ENCODE results near the gene PTPN7.

Gene PTPN7

GRCh38 chr1:202105571-202106339 lies 54.6 kb downstream of the PTPN7 start:
- DNase-seq, result no peak

GRCh38 chr1:202104073-202104472 lies 56.3 kb downstream of the PTPN7 start:
- DNase-seq, result no peak

- DNase-seq, result no peak
These were observed 59.2 kb downstream of the PTPN7 start for GRCh38 chr1:202101184-202101583.
